ENCODE results near the gene IQCE. TPM values are rescaled to one million over a fixed set of nuclear protein-coding genes. Genes with fewer than 3 reads are reported as not detected.
"Not testable (repeated sequence)": the region's sequence is repeated elsewhere in the genome, so short reads cannot be mapped to it uniquely, and the experiment has no call there.

IQCE gene
- total RNA-seq, 1 donor from 2014 or later, result 32.0 TPM

GRCh38 chr7:2555121-2556052, 3.4 kb upstream of the IQCE start, which contains the start of gene BRAT1:
Gene BRAT1, minus strand, starts transcription at chr7:2555524. Its CDS starts 1,093 bp downstream, at chr7:2554431.
- Histone ChIP-seq H3K36me3 (peaks cover 19% of the 10 kb centered on the region), H3K27me3 (ENCODE audit: low read depth) (no peaks in the 10 kb centered on the region), H3K4me3 (peak within 1 kb of the TSS; percentile 98), H3K9me3 (no peaks in the 10 kb centered on the region), H3K27ac (peak within 1 kb of the TSS; percentile 99), H3K4me1 (peaks cover 44% of the 10 kb centered on the region)
- intact Hi-C loops (cut with DNase I), result no loop called here
- TF ChIP-seq, protein P1, sequence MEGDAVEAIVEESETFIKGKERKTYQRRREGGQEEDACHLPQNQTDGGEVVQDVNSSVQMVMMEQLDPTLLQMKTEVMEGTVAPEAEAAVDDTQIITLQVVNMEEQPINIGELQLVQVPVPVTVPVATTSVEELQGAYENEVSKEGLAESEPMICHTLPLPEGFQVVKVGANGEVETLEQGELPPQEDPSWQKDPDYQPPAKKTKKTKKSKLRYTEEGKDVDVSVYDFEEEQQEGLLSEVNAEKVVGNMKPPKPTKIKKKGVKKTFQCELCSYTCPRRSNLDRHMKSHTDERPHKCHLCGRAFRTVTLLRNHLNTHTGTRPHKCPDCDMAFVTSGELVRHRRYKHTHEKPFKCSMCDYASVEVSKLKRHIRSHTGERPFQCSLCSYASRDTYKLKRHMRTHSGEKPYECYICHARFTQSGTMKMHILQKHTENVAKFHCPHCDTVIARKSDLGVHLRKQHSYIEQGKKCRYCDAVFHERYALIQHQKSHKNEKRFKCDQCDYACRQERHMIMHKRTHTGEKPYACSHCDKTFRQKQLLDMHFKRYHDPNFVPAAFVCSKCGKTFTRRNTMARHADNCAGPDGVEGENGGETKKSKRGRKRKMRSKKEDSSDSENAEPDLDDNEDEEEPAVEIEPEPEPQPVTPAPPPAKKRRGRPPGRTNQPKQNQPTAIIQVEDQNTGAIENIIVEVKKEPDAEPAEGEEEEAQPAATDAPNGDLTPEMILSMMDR (IDR thresholded peaks at IDR 0.05), result peak; percentile 57
- ATAC-seq, result peak; percentile 94 to 95
- peak; percentile 100 for DNase-seq

DNA sequence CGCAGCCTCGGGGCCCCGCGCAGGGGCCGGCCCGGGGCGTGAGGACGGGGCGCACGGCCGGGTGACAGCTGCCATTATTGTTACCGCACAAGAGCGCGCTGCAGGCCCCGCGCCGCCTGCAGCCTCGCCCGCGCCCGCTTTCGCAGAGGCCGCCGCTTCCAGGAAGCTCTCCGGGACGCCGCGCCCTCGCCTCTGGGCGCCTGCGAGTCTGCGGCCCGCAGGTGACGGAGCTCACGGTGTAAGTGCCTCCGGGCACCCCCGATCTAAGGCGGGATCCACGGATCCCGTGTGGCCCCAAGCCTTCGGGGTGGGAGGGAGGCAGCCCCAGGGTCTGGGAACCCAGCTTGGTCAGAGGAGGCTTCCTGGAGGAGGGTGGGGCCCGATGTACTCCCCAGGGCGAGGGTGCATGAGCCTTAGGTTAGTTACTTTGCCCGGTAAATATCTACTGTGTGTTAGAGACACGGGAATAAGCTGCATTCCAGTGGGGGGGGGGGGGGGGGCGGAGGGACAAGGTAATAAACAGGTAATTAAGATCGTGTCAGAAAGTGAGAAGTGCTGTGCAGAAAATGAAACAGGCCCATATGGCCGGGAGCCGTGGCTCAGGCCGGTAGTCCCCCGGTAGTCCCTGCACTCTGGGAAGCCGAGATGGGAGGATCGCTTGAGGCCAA, 638 bp downstream of the IQCE start:
- H3K27me3 ChIP-seq (ENCODE audit: low read depth), result no peaks in the 10 kb centered on the region
- intact Hi-C loops (cut with DNase I), result no loop called here
- ATAC-seq (peak in 1 of 2 donors; percentile 1), DNase-seq (peak; percentile 64)
- peak overlapping the region; percentile 94 for H3K4me3 ChIP-seq
- H3K4me1 ChIP-seq, result peaks cover 37% of the 10 kb centered on the region
- H3K9me3 ChIP-seq, result no peaks in the 10 kb centered on the region
- H3K36me3 ChIP-seq, result no peaks in the 10 kb centered on the region
- H3K27ac ChIP-seq, result peak overlapping the region; percentile 85
- TF ChIP-seq, protein P1 (IDR thresholded peaks at IDR 0.05), result no peak

- H3K36me3 ChIP-seq; intact Hi-C loops (cut with DNase I); ATAC-seq; H3K27ac ChIP-seq; H3K4me3 ChIP-seq; H3K9me3 ChIP-seq; DNase-seq; H3K27me3 ChIP-seq (ENCODE audit: low read depth): not testable (repeated sequence)
- peaks cover 25% of the 10 kb centered on the region for H3K4me1 ChIP-seq
These were observed 5.2 kb downstream of the IQCE start for GRCh38 chr7:2563955-2564354.

DNA sequence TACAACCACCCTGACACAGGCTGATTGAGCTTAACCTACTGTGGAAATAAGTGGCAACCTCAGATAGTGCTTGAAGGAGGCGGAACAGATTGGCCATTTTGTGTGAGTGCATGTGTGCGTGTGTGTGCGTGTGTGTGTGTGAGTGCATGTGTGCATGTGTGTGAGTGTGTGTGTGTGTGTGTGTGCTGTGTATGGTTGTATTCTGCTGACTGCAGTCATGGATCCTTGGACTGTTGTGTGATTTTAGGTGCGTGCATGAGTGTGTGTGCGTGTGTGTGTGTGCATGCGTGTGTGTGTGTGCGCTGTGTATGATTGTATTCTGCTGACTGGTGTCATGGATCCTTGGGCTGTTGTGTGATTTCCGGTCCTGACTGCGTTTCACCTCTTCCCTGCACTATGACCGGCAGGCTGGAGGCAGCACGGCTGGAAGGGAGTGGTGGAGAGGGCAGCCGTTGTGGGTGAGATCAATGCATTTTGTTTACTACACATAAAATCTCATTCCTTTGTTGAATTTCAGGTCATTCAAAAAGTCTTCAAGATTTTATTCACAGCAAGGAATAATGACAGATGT, 6.3 kb downstream of the IQCE start:
- ATAC-seq, result no peak
- no peaks in the 10 kb centered on the region for H3K9me3 ChIP-seq
- TF ChIP-seq, protein P1 (IDR thresholded peaks at IDR 0.05), result no peak
- peak; percentile 11 for DNase-seq
- peaks cover 17% of the 10 kb centered on the region for H3K4me1 ChIP-seq
- no peaks in the 10 kb centered on the region for H3K27me3 ChIP-seq (ENCODE audit: low read depth)
- intact Hi-C loops (cut with DNase I), result no loop called here
- no peak overlapping the region for H3K27ac ChIP-seq
- H3K36me3 ChIP-seq, result peaks cover under 1% of the 10 kb centered on the region
- H3K4me3 ChIP-seq, result no peak overlapping the region

GRCh38 chr7:2566348-2566889, 7.6 kb downstream of the IQCE start:
- no peak overlapping the region for H3K27ac ChIP-seq
- H3K27me3 ChIP-seq (ENCODE audit: low read depth), result no peaks in the 10 kb centered on the region
- DNase-seq (peak; percentile 10), ATAC-seq (no peak)
- peaks cover 10% of the 10 kb centered on the region for H3K4me1 ChIP-seq
- H3K36me3 ChIP-seq, result peaks cover 7% of the 10 kb centered on the region
- H3K4me3 ChIP-seq, result no peak overlapping the region
- intact Hi-C loops (cut with DNase I), result no loop called here
- H3K9me3 ChIP-seq, result no peaks in the 10 kb centered on the region
- TF ChIP-seq, protein P1 (IDR thresholded peaks at IDR 0.05), result no peak
